Measurements from ENCODE around the gene ING3. TPM values are rescaled to one million over a fixed set of nuclear protein-coding genes. Genes with fewer than 3 reads are reported as not detected.

The ING3 gene
- total RNA-seq, 4 donors from 2014 or later = 11.2 to 23.0 (median 16.7) TPM

DNA sequence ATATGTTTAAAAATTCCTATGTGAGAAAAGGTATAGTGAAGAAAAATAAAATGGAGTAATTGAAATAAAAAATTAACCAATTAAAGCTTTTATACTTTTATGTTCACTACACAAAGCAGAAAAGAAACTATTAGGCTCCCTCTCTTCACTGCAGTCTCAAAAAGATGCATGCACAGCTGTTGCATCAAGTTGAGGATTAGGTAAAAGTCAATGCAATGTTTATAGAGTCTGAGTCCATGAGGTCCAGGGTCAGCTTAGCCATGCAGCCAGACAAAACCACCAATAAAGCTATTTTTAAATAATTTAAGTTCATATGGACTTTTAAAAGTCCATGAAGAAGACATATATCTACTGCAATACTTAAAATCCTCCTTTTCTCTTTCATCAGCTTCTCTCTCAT lies 31.1 kb upstream of the ING3 start:
- no peak for TF ChIP-seq POLR2AphosphoS5 (IDR thresholded peaks at IDR 0.05)
- TF ChIP-seq, protein P1, sequence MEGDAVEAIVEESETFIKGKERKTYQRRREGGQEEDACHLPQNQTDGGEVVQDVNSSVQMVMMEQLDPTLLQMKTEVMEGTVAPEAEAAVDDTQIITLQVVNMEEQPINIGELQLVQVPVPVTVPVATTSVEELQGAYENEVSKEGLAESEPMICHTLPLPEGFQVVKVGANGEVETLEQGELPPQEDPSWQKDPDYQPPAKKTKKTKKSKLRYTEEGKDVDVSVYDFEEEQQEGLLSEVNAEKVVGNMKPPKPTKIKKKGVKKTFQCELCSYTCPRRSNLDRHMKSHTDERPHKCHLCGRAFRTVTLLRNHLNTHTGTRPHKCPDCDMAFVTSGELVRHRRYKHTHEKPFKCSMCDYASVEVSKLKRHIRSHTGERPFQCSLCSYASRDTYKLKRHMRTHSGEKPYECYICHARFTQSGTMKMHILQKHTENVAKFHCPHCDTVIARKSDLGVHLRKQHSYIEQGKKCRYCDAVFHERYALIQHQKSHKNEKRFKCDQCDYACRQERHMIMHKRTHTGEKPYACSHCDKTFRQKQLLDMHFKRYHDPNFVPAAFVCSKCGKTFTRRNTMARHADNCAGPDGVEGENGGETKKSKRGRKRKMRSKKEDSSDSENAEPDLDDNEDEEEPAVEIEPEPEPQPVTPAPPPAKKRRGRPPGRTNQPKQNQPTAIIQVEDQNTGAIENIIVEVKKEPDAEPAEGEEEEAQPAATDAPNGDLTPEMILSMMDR (IDR thresholded peaks at IDR 0.05) = no peak
- TF ChIP-seq EP300 (IDR thresholded peaks at IDR 0.05) = no peak
- no peak for TF ChIP-seq POLR2A (IDR thresholded peaks at IDR 0.05)
- H3K36me3 ChIP-seq = no peaks in the 10 kb centered on the region
- no peak for ATAC-seq
- no peaks in the 10 kb centered on the region for H3K9me3 ChIP-seq
- H3K4me3 ChIP-seq = no peak overlapping the region
- H3K27me3 ChIP-seq = no peaks in the 10 kb centered on the region
- no peak overlapping the region for H3K27ac ChIP-seq
- no peaks in the 10 kb centered on the region for H3K4me1 ChIP-seq

DNA sequence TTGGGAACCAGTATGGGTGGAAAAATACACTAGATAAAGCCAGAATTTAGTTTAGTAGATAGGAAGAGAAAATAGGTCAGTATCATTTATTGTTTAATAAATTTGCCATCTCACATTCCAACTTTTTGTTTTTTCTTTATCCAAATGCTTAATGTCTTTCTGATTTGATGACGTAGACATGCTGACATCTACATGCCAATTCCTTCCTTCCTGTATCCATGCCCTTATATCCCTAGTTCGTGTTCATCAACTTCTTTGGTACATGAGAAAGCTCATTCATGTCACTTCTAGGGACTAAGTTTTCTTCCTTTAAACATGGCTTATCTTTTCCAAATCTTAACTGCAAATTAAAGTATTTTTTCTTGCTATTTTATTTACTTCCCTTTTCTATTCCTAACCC lies 30.5 kb upstream of the ING3 start:
- Histone ChIP-seq H3K4me1 (no peaks in the 10 kb centered on the region), H3K9me3 (no peaks in the 10 kb centered on the region), H3K27ac (no peak overlapping the region), H3K27me3 (no peaks in the 10 kb centered on the region), H3K4me3 (no peak overlapping the region), H3K36me3 (no peaks in the 10 kb centered on the region)
- TF ChIP-seq POLR2AphosphoS5 (IDR thresholded peaks at IDR 0.05) (no peak), EP300 (IDR thresholded peaks at IDR 0.05) (no peak)
- TF ChIP-seq, protein P1 (IDR thresholded peaks at IDR 0.05) = no peak
- WGBS, 2 donors (ENCODE audit: low coverage in 1 of 2) = 74 to 75% methylated on average over 2 of the region's 2 CpGs
- ATAC-seq = no peak

DNA sequence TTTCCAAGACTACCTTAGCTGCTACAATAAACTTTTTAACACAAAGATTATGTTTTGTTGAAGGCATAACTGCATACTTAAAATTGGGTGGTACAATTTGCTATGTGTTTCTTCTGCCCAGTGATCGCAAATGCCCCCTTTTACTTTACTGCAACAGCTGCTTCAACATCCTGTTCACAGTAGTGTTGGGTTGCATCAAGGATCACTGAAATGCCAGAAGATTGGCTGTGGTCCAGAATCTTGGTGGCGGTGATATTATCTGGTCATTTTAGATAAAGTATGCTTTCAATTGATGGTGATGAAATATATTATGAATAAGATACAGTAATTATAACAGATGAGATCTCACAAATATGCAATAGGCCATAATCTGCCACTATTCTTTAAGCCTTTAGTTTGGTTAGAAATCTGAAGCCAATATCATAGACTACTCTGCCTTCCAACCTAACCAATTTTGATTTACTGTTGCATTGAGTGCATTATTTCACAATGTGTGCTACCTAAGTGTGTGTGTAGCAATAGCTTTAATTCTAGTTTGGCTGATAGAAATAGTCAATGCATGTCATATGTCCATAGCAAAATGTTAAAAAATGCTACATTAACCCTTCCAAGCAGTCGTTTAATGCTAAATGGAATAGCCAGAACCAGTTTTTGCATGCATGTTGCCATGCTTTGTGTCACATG lies 29.8 kb upstream of the ING3 start:
- H3K4me3 ChIP-seq = no peak overlapping the region
- no peaks in the 10 kb centered on the region for H3K27me3 ChIP-seq
- H3K36me3 ChIP-seq = no peaks in the 10 kb centered on the region
- WGBS, 2 donors (ENCODE audit: low coverage in 1 of 2) = 76 to 81% methylated on average over 3 of the region's 3 CpGs
- H3K9me3 ChIP-seq = no peaks in the 10 kb centered on the region
- no peak overlapping the region for H3K27ac ChIP-seq
- H3K4me1 ChIP-seq = no peaks in the 10 kb centered on the region
- no peak for ATAC-seq
- TF ChIP-seq POLR2AphosphoS5 (IDR thresholded peaks at IDR 0.05) (no peak), EP300 (IDR thresholded peaks at IDR 0.05) (no peak), POLR2A (IDR thresholded peaks at IDR 0.05) (no peak)
- TF ChIP-seq, protein P1 (IDR thresholded peaks at IDR 0.05) = no peak

DNA sequence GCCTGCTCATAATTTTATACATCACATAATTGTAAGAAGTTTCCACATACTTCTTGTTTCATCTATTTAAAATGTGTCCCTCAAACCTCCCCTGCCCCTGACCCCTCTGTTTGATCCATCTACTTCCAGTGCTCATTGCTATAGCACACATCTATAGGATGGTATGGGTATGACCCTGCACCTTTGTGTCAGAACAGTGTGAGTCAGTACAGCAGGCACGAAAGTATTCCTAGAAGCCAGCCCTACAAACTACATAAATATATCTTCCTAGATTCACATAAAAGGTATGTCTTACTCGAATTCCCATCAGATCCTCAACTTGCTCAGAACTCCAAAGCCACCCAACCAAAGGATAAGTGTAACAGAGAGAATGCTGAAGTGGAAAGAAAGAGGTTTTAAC lies 25.7 kb upstream of the ING3 start:
- Histone ChIP-seq H3K36me3 (no peaks in the 10 kb centered on the region), H3K4me1 (no peaks in the 10 kb centered on the region), H3K27ac (no peak overlapping the region), H3K27me3 (no peaks in the 10 kb centered on the region), H3K4me3 (no peak overlapping the region), H3K9me3 (no peaks in the 10 kb centered on the region)
- WGBS, 2 donors (ENCODE audit: low coverage in 1 of 2) = 86 to 94% methylated on average over 1 to 2 of the region's 2 CpGs
- ATAC-seq = no peak
- TF ChIP-seq POLR2AphosphoS5 (IDR thresholded peaks at IDR 0.05) (no peak), EP300 (IDR thresholded peaks at IDR 0.05) (no peak), POLR2A (IDR thresholded peaks at IDR 0.05) (no peak)
- TF ChIP-seq, protein P1 (IDR thresholded peaks at IDR 0.05) = no peak

DNA sequence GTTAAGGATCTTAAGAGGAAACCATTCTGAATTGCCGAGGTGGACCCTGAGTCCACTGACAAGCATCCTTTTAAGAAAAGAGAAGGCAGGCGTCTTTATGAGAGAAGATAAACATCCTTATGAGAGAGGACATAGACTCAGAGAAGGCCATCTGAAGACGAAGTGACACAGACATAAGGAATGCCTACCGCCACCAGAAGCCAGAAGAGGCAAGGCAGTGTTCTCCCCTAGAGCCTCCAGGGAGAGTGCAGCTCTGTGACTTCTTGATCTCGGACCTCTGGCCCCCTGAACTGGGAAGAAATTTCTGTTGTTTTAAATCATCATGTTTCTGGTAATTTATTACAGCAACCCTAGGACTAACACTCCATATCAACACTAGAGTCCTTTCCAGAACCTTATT lies 25.2 kb upstream of the ING3 start:
- H3K27ac ChIP-seq = no peak overlapping the region
- H3K4me1 ChIP-seq = no peaks in the 10 kb centered on the region
- H3K36me3 ChIP-seq = no peaks in the 10 kb centered on the region
- 81% methylated on average over 5 of the region's 5 CpGs; no CpG with 5 or more reads in 1 of the 2 donors for WGBS, 2 donors (ENCODE audit: low coverage in 1 of 2)
- TF ChIP-seq POLR2AphosphoS5 (IDR thresholded peaks at IDR 0.05) = no peak
- no peak for TF ChIP-seq EP300 (IDR thresholded peaks at IDR 0.05)
- no peaks in the 10 kb centered on the region for H3K27me3 ChIP-seq
- H3K4me3 ChIP-seq = no peak overlapping the region
- H3K9me3 ChIP-seq = no peaks in the 10 kb centered on the region
- no peak for ATAC-seq
